Subcutaneous adipose tissue (tissue), 4 donors: ENCODE measurements around the gene GPC6. TPM values are rescaled to one million over a fixed set of nuclear protein-coding genes. Genes with fewer than 3 reads are reported as not detected.

Experiments
- CTCF ChIP-seq: fragments of 450-650 bp; IDR thresholded peaks from one replicate; pipeline ENCODE4 v1.5.1; 2016; ENCODE audit warnings: low read depth, mild to moderate bottlenecking, control low read depth, antibody characterized with exemption, moderate library complexity
- total RNA-seq, 4 donors: library from RNA; depleted of rRNA; stranded (reverse); fragments of >200 nt; gene quantifications; one replicate each; pipeline ENCODE4 v1.1.0, GENCODE V29; 2016

Gene GPC6
- total RNA-seq, 4 donors from 2014 or later: 16.2 to 30.6 (median 26.9) TPM

GRCh38 chr13:93231867-93232266 is 5.3 kb downstream of the GPC6 start:
- no peak for TF ChIP-seq CTCF

- no peak for TF ChIP-seq CTCF
Measured at GRCh38 chr13:93233997-93234416, 7.4 kb downstream of the GPC6 start.

GRCh38 chr13:93234459-93234858 is 7.9 kb downstream of the GPC6 start:
- TF ChIP-seq CTCF: no peak

- TF ChIP-seq CTCF: no peak
Measured at GRCh38 chr13:93235258-93236015, 8.8 kb downstream of the GPC6 start.

- TF ChIP-seq CTCF: no peak
Measured at GRCh38 chr13:93238711-93239110, 12.1 kb downstream of the GPC6 start.

GRCh38 chr13:93243375-93244063 is 16.9 kb downstream of the GPC6 start:
- TF ChIP-seq CTCF: no peak

- no peak for TF ChIP-seq CTCF
Measured at GRCh38 chr13:93244141-93244917, 17.7 kb downstream of the GPC6 start.
